ENCODE results near the gene VAX1.

VAX1 gene

GRCh38 chr10:117169480-117169879 is 31.4 kb upstream of the VAX1 start:
- Histone ChIP-seq H3K27me3 (ENCODE audit: control insufficient read depth, low read length) (peaks cover 28% of the 10 kb centered on the region), H3K4me3 (ENCODE audit: low read length) (no peak overlapping the region), H3K79me2 (ENCODE audit: control insufficient read depth, low read length) (no peaks in the 10 kb centered on the region), H3K4me1 (ENCODE audit: control insufficient read depth, low read length) (peaks cover 5% of the 10 kb centered on the region), H3K9me2 (replicated peaks; ENCODE audit: control insufficient read depth, low read length) (no peaks in the 10 kb centered on the region), H3K36me3 (ENCODE audit: control insufficient read depth, low read length) (no peaks in the 10 kb centered on the region), H4K20me1 (ENCODE audit: control insufficient read depth, insufficient read depth, low read depth, low read length) (no peaks in the 10 kb centered on the region), H3F3A (ENCODE audit: control insufficient read depth, insufficient read depth) (no peaks in the 10 kb centered on the region), H3K9me3 (ENCODE audit: control insufficient read depth, insufficient read depth, low read length) (no peaks in the 10 kb centered on the region), H3K27ac (ENCODE audit: low read depth, low read length) (no peak overlapping the region), H3K4me2 (ENCODE audit: low read length) (no peak overlapping the region)
- TF ChIP-seq EZH2phosphoT487 (IDR thresholded peaks at IDR 0.05; ENCODE audit: borderline replicate concordance, low read length): no peak
- TF ChIP-seq, protein P1, sequence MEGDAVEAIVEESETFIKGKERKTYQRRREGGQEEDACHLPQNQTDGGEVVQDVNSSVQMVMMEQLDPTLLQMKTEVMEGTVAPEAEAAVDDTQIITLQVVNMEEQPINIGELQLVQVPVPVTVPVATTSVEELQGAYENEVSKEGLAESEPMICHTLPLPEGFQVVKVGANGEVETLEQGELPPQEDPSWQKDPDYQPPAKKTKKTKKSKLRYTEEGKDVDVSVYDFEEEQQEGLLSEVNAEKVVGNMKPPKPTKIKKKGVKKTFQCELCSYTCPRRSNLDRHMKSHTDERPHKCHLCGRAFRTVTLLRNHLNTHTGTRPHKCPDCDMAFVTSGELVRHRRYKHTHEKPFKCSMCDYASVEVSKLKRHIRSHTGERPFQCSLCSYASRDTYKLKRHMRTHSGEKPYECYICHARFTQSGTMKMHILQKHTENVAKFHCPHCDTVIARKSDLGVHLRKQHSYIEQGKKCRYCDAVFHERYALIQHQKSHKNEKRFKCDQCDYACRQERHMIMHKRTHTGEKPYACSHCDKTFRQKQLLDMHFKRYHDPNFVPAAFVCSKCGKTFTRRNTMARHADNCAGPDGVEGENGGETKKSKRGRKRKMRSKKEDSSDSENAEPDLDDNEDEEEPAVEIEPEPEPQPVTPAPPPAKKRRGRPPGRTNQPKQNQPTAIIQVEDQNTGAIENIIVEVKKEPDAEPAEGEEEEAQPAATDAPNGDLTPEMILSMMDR (IDR thresholded peaks at IDR 0.05; ENCODE audit: low read depth, low read length, poor library complexity, severe bottlenecking): no peak

GRCh38 chr10:117168729-117169128 is 30.7 kb upstream of the VAX1 start:
- Histone ChIP-seq H3K4me3 (ENCODE audit: low read length) (no peak overlapping the region), H3K36me3 (ENCODE audit: control insufficient read depth, low read length) (no peaks in the 10 kb centered on the region), H3F3A (ENCODE audit: control insufficient read depth, insufficient read depth) (no peaks in the 10 kb centered on the region), H3K79me2 (ENCODE audit: control insufficient read depth, low read length) (no peaks in the 10 kb centered on the region), H3K4me2 (ENCODE audit: low read length) (no peak overlapping the region), H4K20me1 (ENCODE audit: control insufficient read depth, insufficient read depth, low read depth, low read length) (no peaks in the 10 kb centered on the region), H3K27ac (ENCODE audit: low read depth, low read length) (no peak overlapping the region), H3K9me3 (ENCODE audit: control insufficient read depth, insufficient read depth, low read length) (no peaks in the 10 kb centered on the region), H3K4me1 (ENCODE audit: control insufficient read depth, low read length) (no peaks in the 10 kb centered on the region), H3K9me2 (replicated peaks; ENCODE audit: control insufficient read depth, low read length) (no peaks in the 10 kb centered on the region), H3K27me3 (ENCODE audit: control insufficient read depth, low read length) (peaks cover 34% of the 10 kb centered on the region)
- TF ChIP-seq, protein P1 (IDR thresholded peaks at IDR 0.05; ENCODE audit: low read depth, low read length, poor library complexity, severe bottlenecking): no peak
- no peak for TF ChIP-seq EZH2phosphoT487 (IDR thresholded peaks at IDR 0.05; ENCODE audit: borderline replicate concordance, low read length)

DNA sequence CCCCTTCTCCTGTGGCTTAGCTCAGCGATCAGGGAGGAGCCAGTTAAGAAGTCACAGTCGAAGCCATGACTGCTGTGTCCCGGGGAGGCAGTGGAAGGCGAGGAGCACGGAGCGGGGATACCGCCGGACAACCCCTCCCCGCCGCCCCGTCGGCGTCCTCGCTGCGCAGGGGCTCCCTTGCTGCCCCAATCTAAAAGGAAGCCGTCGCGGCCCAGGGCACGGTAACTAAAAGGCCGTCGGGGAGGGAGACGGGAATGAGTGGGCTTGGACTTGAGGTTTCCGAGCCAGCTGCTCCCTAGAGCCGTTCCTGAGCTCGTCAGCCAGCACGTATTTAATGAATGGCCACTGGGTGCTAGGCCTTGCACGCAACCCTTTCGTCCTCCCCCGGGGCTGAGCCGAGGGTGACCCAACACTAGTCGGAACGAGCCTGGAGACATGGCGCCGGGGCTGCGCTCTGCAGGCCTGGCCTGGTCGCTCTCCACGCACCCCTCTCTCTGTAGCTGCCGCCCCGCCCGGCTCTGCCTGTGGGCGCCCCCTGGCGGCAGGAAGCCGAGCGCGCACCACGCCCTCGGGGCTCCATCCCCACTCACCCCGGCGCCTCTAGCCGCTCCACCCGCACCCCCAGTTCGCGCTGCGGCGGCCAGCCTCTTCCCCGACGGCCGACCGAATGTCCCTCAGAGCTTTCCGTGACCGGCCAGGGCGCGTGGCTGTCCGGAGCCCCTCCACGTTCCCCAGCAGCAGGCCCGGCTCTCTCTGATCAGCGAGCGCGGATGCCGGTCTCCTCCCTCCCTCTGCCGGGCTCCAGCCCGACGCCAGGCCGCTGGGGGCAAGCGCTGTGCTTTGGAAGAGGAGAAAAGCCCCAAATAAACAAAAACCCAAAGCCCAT is 30.0 kb upstream of the VAX1 start:
- Histone ChIP-seq H3K4me3 (ENCODE audit: low read length) (no peak overlapping the region), H3K4me2 (ENCODE audit: low read length) (no peak overlapping the region)

More for the DNA sequence above, 30.0 kb upstream of the VAX1 start:
- Histone ChIP-seq H3K79me2 (ENCODE audit: control insufficient read depth, low read length) (no peaks in the 10 kb centered on the region), H3K9me3 (ENCODE audit: control insufficient read depth, insufficient read depth, low read length) (no peaks in the 10 kb centered on the region), H3F3A (ENCODE audit: control insufficient read depth, insufficient read depth) (no peaks in the 10 kb centered on the region), H3K36me3 (ENCODE audit: control insufficient read depth, low read length) (no peaks in the 10 kb centered on the region), H3K27me3 (ENCODE audit: control insufficient read depth, low read length) (peaks cover 33% of the 10 kb centered on the region), H3K27ac (ENCODE audit: low read depth, low read length) (no peak overlapping the region), H3K4me1 (ENCODE audit: control insufficient read depth, low read length) (no peaks in the 10 kb centered on the region), H3K9me2 (replicated peaks; ENCODE audit: control insufficient read depth, low read length) (no peaks in the 10 kb centered on the region), H4K20me1 (ENCODE audit: control insufficient read depth, insufficient read depth, low read depth, low read length) (no peaks in the 10 kb centered on the region)
- no peak for TF ChIP-seq EZH2phosphoT487 (IDR thresholded peaks at IDR 0.05; ENCODE audit: borderline replicate concordance, low read length)
- TF ChIP-seq, protein P1 (IDR thresholded peaks at IDR 0.05; ENCODE audit: low read depth, low read length, poor library complexity, severe bottlenecking): peak; percentile 87

Data from DOHH2 (cell line).